Activated CD4-positive, CD25-positive, alpha-beta regulatory T cell treated with anti-CD3 and anti-CD28 coated beads, Interleukin-2, amount 50 U/mL, for 72 hours (primary cell): ENCODE measurements around the gene VAC14.
"Not testable (repeated sequence)": the region's sequence is repeated elsewhere in the genome, so short reads cannot be mapped to it uniquely, and the experiment has no call there.

Experiments
- DNase-seq: peaks from one replicate; pipeline ENCODE4 v3.0.0; 2021

Gene VAC14

GRCh38 chr16:70758786-70759185 is 42.2 kb downstream of the VAC14 start:
- no peak for DNase-seq

GRCh38 chr16:70757183-70757582 is 43.8 kb downstream of the VAC14 start:
- no peak for DNase-seq

GRCh38 chr16:70756071-70756470 is 44.9 kb downstream of the VAC14 start:
- DNase-seq = no peak

- no peak for DNase-seq
Observed at GRCh38 chr16:70754851-70755600, 45.9 kb downstream of the VAC14 start.

GRCh38 chr16:70754371-70754770 is 46.6 kb downstream of the VAC14 start:
- no peak for DNase-seq

GRCh38 chr16:70753694-70754325 is 47.1 kb downstream of the VAC14 start:
- DNase-seq = no peak

GRCh38 chr16:70753228-70753627 is 47.7 kb downstream of the VAC14 start:
- no peak for DNase-seq

GRCh38 chr16:70752426-70752825 is 48.5 kb downstream of the VAC14 start:
- DNase-seq = no peak

- DNase-seq = no peak
Observed at GRCh38 chr16:70751593-70751992, 49.4 kb downstream of the VAC14 start.

- DNase-seq = no peak
Observed at GRCh38 chr16:70750893-70751467, 50.0 kb downstream of the VAC14 start.

- DNase-seq = no peak
Observed at GRCh38 chr16:70749681-70750601, 51.0 kb downstream of the VAC14 start.

GRCh38 chr16:70749006-70749678 is 51.8 kb downstream of the VAC14 start:
- DNase-seq = no peak

GRCh38 chr16:70747703-70748631 is 53.0 kb downstream of the VAC14 start:
- no peak for DNase-seq

- DNase-seq = no peak
Observed at GRCh38 chr16:70746708-70747424, 54.1 kb downstream of the VAC14 start.

- DNase-seq = no peak
Observed at GRCh38 chr16:70746040-70746707, 54.8 kb downstream of the VAC14 start.

GRCh38 chr16:70745536-70746025 is 55.4 kb downstream of the VAC14 start:
- DNase-seq = no peak

GRCh38 chr16:70744366-70744765 is 56.6 kb downstream of the VAC14 start:
- no peak for DNase-seq

- no peak for DNase-seq
Observed at GRCh38 chr16:70743791-70744190, 57.2 kb downstream of the VAC14 start.

GRCh38 chr16:70742967-70743366 is 58.0 kb downstream of the VAC14 start:
- not testable (repeated sequence) for DNase-seq

GRCh38 chr16:70741783-70742125 is 59.2 kb downstream of the VAC14 start:
- no peak for DNase-seq
